ENCODE data around the gene STPG2.

- TF ChIP-seq CTCF (IDR thresholded peaks at IDR 0.05; ENCODE audit: low read depth, low read length): peak; percentile 67
- no peak for TF ChIP-seq EZH2phosphoT487 (IDR thresholded peaks at IDR 0.05; ENCODE audit: low read depth)
Measured at GRCh38 chr4:97984545-97985131, 158.6 kb downstream of the STPG2 start.

Measured in OCI-LY3 (cell line).